Activated CD8-positive, alpha-beta T cell treated with anti-CD3 and anti-CD28 coated beads, Interleukin-2, amount 10 ng/mL, durations not matched to agents 7 days and 5 days (primary cell): ENCODE measurements around the gene STXBP2. TPM values are rescaled to one million over a fixed set of nuclear protein-coding genes. Genes with fewer than 3 reads are reported as not detected.

Experiments used
- ATAC-seq: fragments of 150-1000 bp; cut with Tn5 transposase; one replicate; pipeline ENCODE4 v1.10.0; 2021; ENCODE audit warnings: moderate library complexity
- CTCF ChIA-PET: fragments of 350-600 bp; sonication (Branson Sonifier 250); formaldehyde crosslinking; loops from one replicate; lab custom pipeline; 2021; ENCODE audit warnings: antibody characterized with exemption; lab: Charles Lee
- POLR2A ChIA-PET: fragments of 350-600 bp; sonication (Branson Sonifier 250); formaldehyde crosslinking; loops from one replicate; lab custom pipeline; 2021; ENCODE audit warnings: antibody characterized with exemption; lab: Charles Lee
- DNase-seq: peaks from one replicate; pipeline ENCODE4 v3.0.0-alpha.2; 2020
- H3K27ac Mint-ChIP-seq: one replicate; pipeline ENCODE4 v1.8.0; 2021; ENCODE audit warnings: mild to moderate bottlenecking, mixed read lengths
- H3K27me3 Mint-ChIP-seq: one replicate; pipeline ENCODE4 v1.8.0; 2021; ENCODE audit warnings: low read depth, mixed read lengths
- H3K36me3 Mint-ChIP-seq: one replicate; pipeline ENCODE4 v1.8.0; 2021; ENCODE audit warnings: low read depth, mixed read lengths
- H3K4me1 Mint-ChIP-seq: one replicate; pipeline ENCODE4 v1.8.0; 2021; ENCODE audit warnings: low read depth, mixed read lengths
- H3K4me3 Mint-ChIP-seq: one replicate; pipeline ENCODE4 v1.8.0; 2021; ENCODE audit warnings: mild to moderate bottlenecking, mixed read lengths
- H3K9me3 Mint-ChIP-seq: one replicate; pipeline ENCODE4 v1.8.0; 2022; ENCODE audit warnings: mixed read lengths; ENCODE audit not compliant: insufficient read depth
- total RNA-seq, 2 experiments: library from RNA; stranded (reverse); gene quantifications; one replicate each; pipeline ENCODE4 v1.2.3, GENCODE V29; 2021

The STXBP2 gene
- total RNA-seq, 2 experiments from 2014 or later = 162 to 168 TPM

- Mint-ChIP-seq H3K27me3 (peaks cover 5% of the 10 kb centered on the region), H3K9me3 (no peaks in the 10 kb centered on the region), H3K4me3 (no peak overlapping the region), H3K36me3 (no peaks in the 10 kb centered on the region), H3K4me1 (peaks cover 3% of the 10 kb centered on the region), H3K27ac (no peak overlapping the region)
- CTCF ChIA-PET = interaction anchor here (1.5 kb wide), 2 partner anchors 17 to 96 kb away, joined by 5 to 7 read pairs; partner anchors contain the start of gene TRAPPC5
- ATAC-seq = no peak
- POLR2A ChIA-PET = no interaction called here
- DNase-seq = no peak
Observed at GRCh38 chr19:7663706-7664105, 26.8 kb downstream of the STXBP2 start.

DNA sequence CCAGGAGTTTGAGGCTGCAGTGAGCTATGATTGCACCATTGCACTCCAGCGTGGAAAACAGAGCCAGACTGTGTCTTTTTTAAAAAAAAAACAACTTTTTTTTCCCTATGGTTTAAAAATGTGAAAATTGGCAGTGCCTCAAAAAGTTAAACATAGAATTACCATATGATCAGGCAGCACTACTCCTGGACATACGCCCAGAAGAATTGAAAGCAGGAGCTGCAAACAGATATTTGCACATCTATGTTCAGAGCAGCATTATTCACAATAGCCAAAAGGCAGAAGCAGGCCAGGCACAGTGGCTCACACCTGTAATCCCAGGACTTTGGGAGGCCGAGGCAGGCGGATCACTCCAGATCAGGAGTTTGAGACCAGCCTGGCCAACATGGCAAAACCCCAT is 28.2 kb downstream of the STXBP2 start:
- Mint-ChIP-seq H3K4me3 (no peak overlapping the region), H3K9me3 (no peaks in the 10 kb centered on the region), H3K4me1 (peaks cover 14% of the 10 kb centered on the region), H3K27me3 (peaks cover 10% of the 10 kb centered on the region), H3K36me3 (no peaks in the 10 kb centered on the region), H3K27ac (no peak overlapping the region)
- ChIA-PET CTCF (interaction anchor here (1.5 kb wide), 1 partner anchor 97 kb away, joined by 5 read pairs; no protein-coding TSS in a partner anchor), POLR2A (no interaction called here)
- no peak for ATAC-seq
- no peak for DNase-seq

GRCh38 chr19:7668842-7669241 is 31.9 kb downstream of the STXBP2 start, which contains the start of gene RETN:
TSS of gene RETN (plus strand) at chr19:7669049. CDS start at chr19:7669327, 278 bp downstream.
- peak within 1 kb of the TSS; percentile 30 for H3K4me3 Mint-ChIP-seq

GRCh38 chr19:7669641-7670040 is 32.7 kb downstream of the STXBP2 start:
- Mint-ChIP-seq H3K27ac (peak overlapping the region; percentile 68), H3K9me3 (no peaks in the 10 kb centered on the region), H3K4me1 (peaks cover 32% of the 10 kb centered on the region), H3K36me3 (no peaks in the 10 kb centered on the region), H3K4me3 (peak overlapping the region; percentile 30), H3K27me3 (peaks cover 21% of the 10 kb centered on the region)
- no peak for DNase-seq
- CTCF ChIA-PET = interaction anchor here (0.5 to 4.7 kb wide), 3 partner anchors 11 to 418 kb away, joined by 3 to 33 read pairs (median 6); partner anchors contain the start of gene TRAPPC5
- POLR2A ChIA-PET = interaction anchor here (0.6 to 1.6 kb wide), 4 partner anchors 9 to 499 kb away, joined by 3 to 5 read pairs (median 3); partner anchors contain the start of gene STXBP2
- ATAC-seq = no peak

More at GRCh38 chr19:7668842-7669241, 31.9 kb downstream of the STXBP2 start, which contains the start of gene RETN:
- no peaks in the 10 kb centered on the region for H3K9me3 Mint-ChIP-seq
- H3K27me3 Mint-ChIP-seq = peaks cover 19% of the 10 kb centered on the region
- POLR2A ChIA-PET = interaction anchor here (1.0 to 1.8 kb wide), 4 partner anchors 8 to 32 kb away, joined by 3 to 5 read pairs (median 4); partner anchors contain the start of gene STXBP2
- no peak for DNase-seq
- peak within 1 kb of the TSS; percentile 68 for H3K27ac Mint-ChIP-seq
- ATAC-seq = no peak
- H3K4me1 Mint-ChIP-seq = peaks cover 25% of the 10 kb centered on the region
- CTCF ChIA-PET = interaction anchor here (0.5 to 4.7 kb wide), 3 partner anchors 12 to 418 kb away, joined by 3 to 33 read pairs (median 6); partner anchors contain the start of gene TRAPPC5
- H3K36me3 Mint-ChIP-seq = no peaks in the 10 kb centered on the region

GRCh38 chr19:7670150-7670783 is 33.4 kb downstream of the STXBP2 start:
- peak; percentile 55 for ATAC-seq
- ChIA-PET CTCF (interaction anchor here (1.1 to 4.7 kb wide), 4 partner anchors 11 to 234 kb away, joined by 3 to 33 read pairs (median 5); partner anchors contain the start of genes MAP2K7 and TRAPPC5), POLR2A (interaction anchor here (0.6 to 1.0 kb wide), 2 partner anchors 9 to 500 kb away, joined by 3 read pairs; no protein-coding TSS in a partner anchor)
- Mint-ChIP-seq H3K36me3 (no peaks in the 10 kb centered on the region), H3K9me3 (no peaks in the 10 kb centered on the region), H3K27ac (peak overlapping the region; percentile 52), H3K4me1 (peaks cover 32% of the 10 kb centered on the region), H3K4me3 (peak overlapping the region; percentile 65), H3K27me3 (peaks cover 22% of the 10 kb centered on the region)
- peak; percentile 62 for DNase-seq

DNA sequence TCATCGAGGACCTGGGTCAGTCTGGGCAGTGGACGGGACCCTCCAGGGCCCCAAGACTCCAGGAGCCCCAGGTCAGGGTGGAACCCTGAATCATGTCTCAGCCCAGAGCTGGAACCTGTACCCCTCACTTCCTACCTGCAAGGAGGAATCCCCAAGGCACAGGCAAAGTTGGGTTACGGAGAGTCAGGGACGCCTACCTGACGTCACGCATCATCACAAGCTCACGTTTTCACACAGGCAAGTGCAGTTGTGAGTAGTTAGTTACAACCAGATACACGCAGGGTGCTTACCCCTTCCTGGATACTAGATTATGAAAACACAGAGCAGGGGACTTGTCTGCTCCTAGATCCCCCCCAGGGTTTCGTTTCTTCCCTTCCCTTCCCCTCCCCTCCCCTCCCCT is 33.9 kb downstream of the STXBP2 start:
- Mint-ChIP-seq H3K4me1 (peaks cover 33% of the 10 kb centered on the region), H3K4me3 (peak overlapping the region; percentile 65), H3K9me3 (no peaks in the 10 kb centered on the region), H3K36me3 (no peaks in the 10 kb centered on the region), H3K27ac (no peak overlapping the region), H3K27me3 (peaks cover 22% of the 10 kb centered on the region)
- ATAC-seq (no peak), DNase-seq (no peak)
- POLR2A ChIA-PET = interaction anchor here (0.8 kb wide), 1 partner anchor 14 kb away, joined by 3 read pairs; no protein-coding TSS in a partner anchor
- CTCF ChIA-PET = interaction anchor here (1.1 to 4.7 kb wide), 3 partner anchors 10 to 233 kb away, joined by 3 to 33 read pairs (median 4); partner anchors contain the start of genes MAP2K7 and TRAPPC5

DNA sequence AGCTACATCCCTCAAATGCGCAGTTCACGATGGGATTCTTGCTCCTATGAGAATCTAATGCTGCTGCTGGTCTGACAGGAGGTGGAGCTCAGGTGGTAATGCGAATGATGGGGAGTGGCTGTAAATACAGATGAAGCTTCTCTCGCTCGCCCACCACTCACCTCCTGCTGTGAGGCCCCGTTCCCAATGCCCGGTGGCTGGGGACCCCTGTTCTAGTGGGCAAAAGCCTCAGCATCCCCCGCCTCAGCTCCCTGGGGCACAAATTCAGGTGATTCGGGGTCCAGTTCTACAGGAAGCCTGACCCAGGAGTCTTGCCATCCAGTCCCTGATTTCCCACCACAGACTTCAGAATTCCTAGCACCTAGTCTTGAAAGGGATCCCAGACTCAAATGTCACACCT is 35.6 kb downstream of the STXBP2 start:
- ChIA-PET CTCF (no interaction called here), POLR2A (no interaction called here)
- H3K27me3 Mint-ChIP-seq = peaks cover 22% of the 10 kb centered on the region
- H3K4me1 Mint-ChIP-seq = peaks cover 50% of the 10 kb centered on the region
- H3K36me3 Mint-ChIP-seq = no peaks in the 10 kb centered on the region
- no peaks in the 10 kb centered on the region for H3K9me3 Mint-ChIP-seq
- DNase-seq (no peak), ATAC-seq (no peak)
- no peak overlapping the region for H3K27ac Mint-ChIP-seq
- no peak overlapping the region for H3K4me3 Mint-ChIP-seq

DNA sequence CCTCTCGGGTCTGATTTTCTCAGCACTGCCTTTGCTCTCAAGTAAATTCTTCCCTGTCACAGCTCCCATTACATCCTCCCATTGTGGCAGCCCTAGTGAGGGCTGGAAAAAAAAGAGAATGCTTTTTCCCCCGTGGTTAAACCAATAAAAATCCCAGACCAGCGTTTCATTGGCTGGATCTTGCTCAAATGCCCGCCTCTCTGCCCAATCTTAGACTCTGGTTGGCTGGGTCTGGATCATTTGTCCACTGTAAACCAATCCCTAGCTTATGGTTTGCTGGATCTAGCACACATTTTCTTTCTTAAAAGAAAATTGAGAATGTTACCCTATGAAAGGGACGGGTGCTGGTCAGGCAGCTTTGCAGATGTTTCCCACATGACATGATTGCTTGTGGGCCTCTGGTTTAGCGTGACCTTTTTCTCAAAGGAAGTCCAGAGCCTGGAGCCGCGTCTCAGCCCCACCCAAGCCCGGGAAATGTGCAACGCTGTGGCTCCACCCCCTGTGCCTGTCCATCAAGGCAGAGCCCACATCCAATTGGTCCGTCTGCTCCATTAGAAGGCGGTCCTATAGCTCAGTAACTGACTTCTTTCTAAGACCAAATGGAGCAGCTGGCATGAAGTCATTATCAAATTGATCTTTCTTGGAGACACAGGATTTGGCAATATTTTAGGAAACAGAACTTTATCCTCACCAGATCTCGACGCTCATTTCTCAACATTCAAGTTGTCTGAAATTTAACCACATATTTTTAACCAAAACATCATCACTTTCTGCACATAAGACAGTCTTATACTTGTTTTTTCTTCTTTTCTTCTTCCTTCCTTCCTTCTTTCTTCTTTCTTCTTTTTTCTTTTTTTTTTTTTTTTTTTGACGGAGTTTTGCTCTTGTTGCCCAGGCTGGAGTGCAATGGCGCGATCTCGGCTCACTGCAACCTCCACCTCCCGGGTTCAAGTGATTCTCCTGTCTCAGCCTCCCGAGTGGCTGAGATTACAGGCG is 37.4 kb downstream of the STXBP2 start:
- POLR2A ChIA-PET = no interaction called here
- H3K36me3 Mint-ChIP-seq = no peaks in the 10 kb centered on the region
- peaks cover 57% of the 10 kb centered on the region for H3K4me1 Mint-ChIP-seq
- peak; percentile 48 for DNase-seq
- H3K27me3 Mint-ChIP-seq = peaks cover 30% of the 10 kb centered on the region
- H3K9me3 Mint-ChIP-seq = no peaks in the 10 kb centered on the region
- CTCF ChIA-PET = interaction anchor here (1.0 kb wide), 1 partner anchor 17 kb away, joined by 4 read pairs; no protein-coding TSS in a partner anchor
- peak; percentile 45 for ATAC-seq
- no peak overlapping the region for H3K27ac Mint-ChIP-seq
- no peak overlapping the region for H3K4me3 Mint-ChIP-seq

DNA sequence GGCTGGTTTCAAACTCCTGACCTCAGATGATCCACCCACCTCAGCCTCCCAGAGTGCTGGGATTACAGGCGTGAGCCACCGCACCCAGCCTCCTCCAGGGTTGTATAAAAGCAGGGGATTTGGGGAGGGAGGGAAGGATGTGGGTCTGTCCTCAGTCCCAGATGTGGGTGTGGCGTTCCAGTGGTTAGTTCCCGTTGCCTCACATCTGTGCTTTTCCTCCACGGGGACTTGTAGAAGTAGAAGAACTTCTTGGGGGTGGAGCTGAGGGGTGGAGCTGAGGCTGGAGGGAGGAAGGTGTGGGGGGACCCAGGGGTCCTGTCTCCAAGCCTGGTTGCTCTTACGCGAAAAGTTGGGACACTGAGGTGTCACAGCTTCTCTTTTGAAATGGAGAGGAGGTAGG is 39.5 kb downstream of the STXBP2 start:
- peak overlapping the region; percentile 25 for H3K4me3 Mint-ChIP-seq
- no peaks in the 10 kb centered on the region for H3K9me3 Mint-ChIP-seq
- POLR2A ChIA-PET = interaction anchor here (0.5 kb wide), 1 partner anchor 39 kb away, joined by 5 read pairs; no protein-coding TSS in a partner anchor
- H3K36me3 Mint-ChIP-seq = no peaks in the 10 kb centered on the region
- DNase-seq (no peak), ATAC-seq (no peak)
- no peak overlapping the region for H3K27ac Mint-ChIP-seq
- H3K27me3 Mint-ChIP-seq = peaks cover 23% of the 10 kb centered on the region
- peaks cover 55% of the 10 kb centered on the region for H3K4me1 Mint-ChIP-seq
- CTCF ChIA-PET = interaction anchor here (3.1 kb wide), 1 partner anchor 123 kb away, joined by 12 read pairs; no protein-coding TSS in a partner anchor

DNA sequence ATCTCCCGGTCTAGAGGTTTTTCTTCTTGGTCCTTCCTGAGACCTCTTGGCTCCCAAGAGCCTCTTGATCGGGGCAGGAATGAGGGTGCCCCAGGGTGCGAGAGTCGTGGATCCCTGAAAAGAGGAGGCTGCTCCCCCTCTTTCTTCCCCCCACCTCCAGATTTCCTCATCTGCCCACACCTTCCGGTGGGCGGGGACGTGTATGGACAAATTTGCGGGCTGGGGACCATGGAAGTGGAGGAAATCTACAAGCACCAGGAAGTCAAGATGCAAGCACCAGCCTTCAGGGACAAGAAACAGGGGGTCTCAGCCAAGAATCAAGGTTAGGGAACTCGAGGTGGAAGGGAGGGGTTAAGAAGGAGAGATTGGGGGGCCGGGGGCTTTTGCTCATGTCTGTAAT is 39.9 kb downstream of the STXBP2 start, which contains the start of gene MCEMP1:
MCEMP1 (plus strand) TSS at position 237 of the 400 bp plus-strand sequence; CDS start at position 268, 31 bp downstream.
- H3K4me1 Mint-ChIP-seq = peaks cover 56% of the 10 kb centered on the region
- no peak for ATAC-seq
- H3K27ac Mint-ChIP-seq = no peak within 1 kb of the TSS
- peaks cover 20% of the 10 kb centered on the region for H3K27me3 Mint-ChIP-seq
- ChIA-PET CTCF (interaction anchor here (1.5 to 3.1 kb wide), 2 partner anchors 109 to 123 kb away, joined by 5 to 12 read pairs; no protein-coding TSS in a partner anchor), POLR2A (interaction anchor here (0.5 to 1.1 kb wide), 3 partner anchors 38 to 47 kb away, joined by 3 to 5 read pairs (median 3); partner anchors contain the start of genes PET100, STXBP2 and XAB2)
- H3K4me3 Mint-ChIP-seq = peak within 1 kb of the TSS; percentile 25
- H3K36me3 Mint-ChIP-seq = peaks cover 2% of the 10 kb centered on the region
- H3K9me3 Mint-ChIP-seq = no peaks in the 10 kb centered on the region
- no peak for DNase-seq
